HEK293 (cell line): ENCODE results near the gene MEX3A.

ENCODE experiments used
- CTCF ChIA-PET: fragments of 350-600 bp; formaldehyde crosslinking; extraction: SDS; loops from one replicate; lab custom pipeline; 2021; ENCODE audit warnings: antibody characterized with exemption; lab: Yijun Ruan, JAX
- POLR2A ChIA-PET: fragments of 300-600 bp; formaldehyde crosslinking; extraction: SDS; loops from one replicate; lab custom pipeline; 2020; ENCODE audit warnings: antibody characterized with exemption, inconsistent platforms; lab: Yijun Ruan, JAX
- H3K27ac ChIP-seq: fragments of 200-500 bp; sonication (Bioruptor generic); 2 replicates; pipeline ENCODE4 v1.5.1; 2014; ENCODE audit warnings: low read depth, low read length, control low read depth, inconsistent platforms; ENCODE audit errors: extremely low read depth
- H3K36me3 ChIP-seq, 2 experiments: fragments of 200-500 bp in 1 of 2; sonication (Bioruptor generic) in 1 of 2; 1 replicate in 1 of 2; 2 replicates in 1 of 2; pipeline ENCODE4 v1.5.1; 2014 to 2017; ENCODE audit warnings: inconsistent platforms in 2 of 2, low read length in 2 of 2; ENCODE audit not compliant: control insufficient read depth in 2 of 2, insufficient read depth in 1 of 2
- H3K4me1 ChIP-seq: fragments of 200-500 bp; sonication (Bioruptor generic); 2 replicates; pipeline ENCODE4 v1.5.1; 2014; ENCODE audit warnings: mild to moderate bottlenecking, low read length, inconsistent platforms; ENCODE audit not compliant: control insufficient read depth, insufficient read depth
- H3K4me3 ChIP-seq: 2 replicates; pipeline ENCODE4 v1.5.1; 2011; ENCODE audit warnings: low read depth, mild to moderate bottlenecking, control low read depth, low read length, moderate library complexity
- H3K9me3 ChIP-seq: fragments of 200-500 bp; sonication (Bioruptor generic); 2 replicates; pipeline ENCODE4 v1.5.1; 2014; ENCODE audit warnings: low read depth, low read length, inconsistent platforms; ENCODE audit not compliant: control insufficient read depth, insufficient read depth
- IKZF3 ChIP-seq: fragments of 450-650 bp; IDR thresholded peaks from 2 replicates; pipeline ENCODE4 v1.5.0; 2018; ENCODE audit warnings: missing biosample characterization, mild to moderate bottlenecking, missing genetic modification characterization, moderate library complexity
- INSM2 ChIP-seq: fragments of 450-650 bp; formaldehyde crosslinking; IDR thresholded peaks from 2 replicates; pipeline ENCODE4 v1.5.1; 2016; ENCODE audit warnings: missing biosample characterization, missing genetic modification characterization
- OVOL3 ChIP-seq: fragments of 450-650 bp; formaldehyde crosslinking; IDR thresholded peaks from 2 replicates; pipeline ENCODE4 v1.5.1; 2016; ENCODE audit warnings: missing biosample characterization, missing genetic modification characterization
- PRDM1 ChIP-seq: fragments of 450-650 bp; formaldehyde crosslinking; IDR thresholded peaks from 2 replicates; pipeline ENCODE4; 2016; ENCODE audit warnings: missing biosample characterization, missing genetic modification characterization
- PRDM10 ChIP-seq: fragments of 450-650 bp; formaldehyde crosslinking; IDR thresholded peaks from 2 replicates; pipeline ENCODE4 v1.5.1; 2016; ENCODE audit warnings: missing biosample characterization, missing genetic modification characterization
- WT1 ChIP-seq: fragments of 450-650 bp; formaldehyde crosslinking; IDR thresholded peaks from 2 replicates; pipeline ENCODE4 v1.5.1; 2016; ENCODE audit warnings: missing biosample characterization, missing genetic modification characterization
- ZNF133 ChIP-seq: fragments of 450-650 bp; formaldehyde crosslinking; IDR thresholded peaks from 2 replicates; pipeline ENCODE4 v1.5.1; 2016; ENCODE audit warnings: missing biosample characterization, missing genetic modification characterization
- ZNF202 ChIP-seq: fragments of 450-650 bp; formaldehyde crosslinking; IDR thresholded peaks from 2 replicates; pipeline ENCODE4 v1.5.1; 2016; ENCODE audit warnings: missing biosample characterization, missing genetic modification characterization, borderline replicate concordance
- ZNF274 ChIP-seq, 2 experiments: fragments of 200-500 bp in 1 of 2; fragments of 450-650 bp in 1 of 2; sonication (Bioruptor generic) in 1 of 2; formaldehyde crosslinking in 1 of 2; IDR thresholded peaks; 2 replicates each; pipeline versions ENCODE4 v1.5.1 to v1.6.1; 2014 to 2016; ENCODE audit warnings: borderline replicate concordance in 1 of 2, inconsistent platforms in 1 of 2, low read length in 1 of 2, missing biosample characterization in 1 of 2, missing genetic modification characterization in 1 of 2
- ZNF324 ChIP-seq: fragments of 450-650 bp; formaldehyde crosslinking; IDR thresholded peaks from 2 replicates; pipeline ENCODE4 v1.5.1; 2016; ENCODE audit warnings: missing biosample characterization, missing genetic modification characterization
- ZNF544 ChIP-seq: fragments of 450-650 bp; formaldehyde crosslinking; IDR thresholded peaks from 2 replicates; pipeline ENCODE4 v1.5.0; 2017; ENCODE audit warnings: missing biosample characterization, missing genetic modification characterization
- ZNF555 ChIP-seq: fragments of 450-650 bp; formaldehyde crosslinking; conservative IDR thresholded peaks from 2 replicates; pipeline ENCODE4 v1.5.1; 2017; ENCODE audit warnings: missing biosample characterization, mild to moderate bottlenecking, missing genetic modification characterization, inconsistent platforms
- ZNF560 ChIP-seq: fragments of 450-650 bp; formaldehyde crosslinking; IDR thresholded peaks from 2 replicates; pipeline ENCODE4 v1.5.1; 2017; ENCODE audit warnings: missing biosample characterization, missing genetic modification characterization, borderline replicate concordance
- ZNF654 ChIP-seq: fragments of 450-650 bp; formaldehyde crosslinking; IDR thresholded peaks from 2 replicates; pipeline ENCODE4 v1.5.1; 2016; ENCODE audit warnings: low read depth, missing biosample characterization, missing genetic modification characterization
- ZNF701 ChIP-seq: fragments of 450-650 bp; formaldehyde crosslinking; IDR thresholded peaks from 2 replicates; pipeline ENCODE4 v1.5.1; 2016; ENCODE audit warnings: missing biosample characterization, missing genetic modification characterization
- ZNF768 ChIP-seq: fragments of 450-650 bp; formaldehyde crosslinking; IDR thresholded peaks from 2 replicates; pipeline ENCODE4 v1.5.1; 2018; ENCODE audit warnings: missing biosample characterization, mild to moderate bottlenecking, missing genetic modification characterization
- ZSCAN30 ChIP-seq: fragments of 450-650 bp; IDR thresholded peaks from 2 replicates; pipeline ENCODE4 v1.5.1; 2018; ENCODE audit warnings: missing biosample characterization, mild to moderate bottlenecking, missing genetic modification characterization, moderate library complexity
- TF ChIP-seq, protein P1 (sequence below): fragments of 450-650 bp; formaldehyde crosslinking; IDR thresholded peaks from 2 replicates; pipeline ENCODE4 v1.5.1; 2016; ENCODE audit warnings: missing biosample characterization, missing genetic modification characterization
- TF ChIP-seq, protein P2 (sequence below): fragments of 450-650 bp; formaldehyde crosslinking; IDR thresholded peaks from 2 replicates; pipeline ENCODE4 v1.5.1; 2016; ENCODE audit warnings: missing biosample characterization, missing genetic modification characterization

MEX3A gene

GRCh38 chr1:156096640-156097391 lies 14.6 kb upstream of the MEX3A start (continued):
- TF ChIP-seq INSM2 (tag by site-specific recombination) = no peak
- no peak for TF ChIP-seq ZNF555
- TF ChIP-seq PRDM10 (tag by site-specific recombination) = peak; percentile 57; the same call in 1 of the 2 replicates
- TF ChIP-seq ZNF701 (tag by site-specific recombination) = no peak
- peak; percentile 59; the same call in 1 of the 2 replicates for TF ChIP-seq IKZF3 (tag by site-specific recombination)
- no peak for TF ChIP-seq ZNF274 (IDR thresholded peaks at IDR 0.05; ENCODE audit: low read length)
- TF ChIP-seq ZNF274 (tag by site-specific recombination; IDR thresholded peaks at IDR 0.05; ENCODE audit: borderline replicate concordance) = no peak
- TF ChIP-seq, protein P1, sequence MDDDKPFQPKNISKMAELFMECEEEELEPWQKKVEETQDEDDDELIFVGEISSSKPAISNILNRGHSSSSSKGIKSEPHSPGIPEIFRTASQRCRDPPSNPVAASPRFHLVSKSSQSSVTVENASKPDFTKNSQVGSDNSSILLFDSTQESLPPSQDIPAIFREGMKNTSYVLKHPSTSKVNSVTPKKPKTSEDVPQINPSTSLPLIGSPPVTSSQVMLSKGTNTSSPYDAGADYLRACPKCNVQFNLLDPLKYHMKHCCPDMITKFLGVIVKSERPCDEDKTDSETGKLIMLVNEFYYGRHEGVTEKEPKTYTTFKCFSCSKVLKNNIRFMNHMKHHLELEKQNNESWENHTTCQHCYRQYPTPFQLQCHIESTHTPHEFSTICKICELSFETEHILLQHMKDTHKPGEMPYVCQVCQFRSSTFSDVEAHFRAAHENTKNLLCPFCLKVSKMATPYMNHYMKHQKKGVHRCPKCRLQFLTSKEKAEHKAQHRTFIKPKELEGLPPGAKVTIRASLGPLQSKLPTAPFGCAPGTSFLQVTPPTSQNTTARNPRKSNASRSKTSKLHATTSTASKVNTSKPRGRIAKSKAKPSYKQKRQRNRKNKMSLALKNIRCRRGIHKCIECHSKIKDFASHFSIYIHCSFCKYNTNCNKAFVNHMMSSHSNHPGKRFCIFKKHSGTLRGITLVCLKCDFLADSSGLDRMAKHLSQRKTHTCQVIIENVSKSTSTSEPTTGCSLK (tag by site-specific recombination) = no peak
- TF ChIP-seq, protein P2, sequence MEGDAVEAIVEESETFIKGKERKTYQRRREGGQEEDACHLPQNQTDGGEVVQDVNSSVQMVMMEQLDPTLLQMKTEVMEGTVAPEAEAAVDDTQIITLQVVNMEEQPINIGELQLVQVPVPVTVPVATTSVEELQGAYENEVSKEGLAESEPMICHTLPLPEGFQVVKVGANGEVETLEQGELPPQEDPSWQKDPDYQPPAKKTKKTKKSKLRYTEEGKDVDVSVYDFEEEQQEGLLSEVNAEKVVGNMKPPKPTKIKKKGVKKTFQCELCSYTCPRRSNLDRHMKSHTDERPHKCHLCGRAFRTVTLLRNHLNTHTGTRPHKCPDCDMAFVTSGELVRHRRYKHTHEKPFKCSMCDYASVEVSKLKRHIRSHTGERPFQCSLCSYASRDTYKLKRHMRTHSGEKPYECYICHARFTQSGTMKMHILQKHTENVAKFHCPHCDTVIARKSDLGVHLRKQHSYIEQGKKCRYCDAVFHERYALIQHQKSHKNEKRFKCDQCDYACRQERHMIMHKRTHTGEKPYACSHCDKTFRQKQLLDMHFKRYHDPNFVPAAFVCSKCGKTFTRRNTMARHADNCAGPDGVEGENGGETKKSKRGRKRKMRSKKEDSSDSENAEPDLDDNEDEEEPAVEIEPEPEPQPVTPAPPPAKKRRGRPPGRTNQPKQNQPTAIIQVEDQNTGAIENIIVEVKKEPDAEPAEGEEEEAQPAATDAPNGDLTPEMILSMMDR = peak; percentile 93
- TF ChIP-seq ZSCAN30 (tag by site-specific recombination) = peak; percentile 40; the same call in 1 of the 2 replicates
- TF ChIP-seq ZNF324 = no peak
- TF ChIP-seq ZNF560 (tag by site-specific recombination) = no peak
- peak; percentile 72; the same call in 1 of the 2 replicates for TF ChIP-seq ZNF654 (tag by site-specific recombination)

GRCh38 chr1:156095906-156096508 lies 13.7 kb upstream of the MEX3A start:
- POLR2A ChIA-PET = interaction anchor here (1.0 to 2.6 kb wide), 4 partner anchors 10 to 117 kb away, joined by 3 to 16 read pairs (median 8); partner anchors contain the start of genes LMNA and PMF1
- TF ChIP-seq WT1 (tag by site-specific recombination) = no peak
- TF ChIP-seq PRDM1 = 0 out of 2 replicates have a peak, but pooled peaks have one; percentile 15
- no peak for TF ChIP-seq ZNF202 (tag by site-specific recombination)
- TF ChIP-seq ZNF768 = no peak
- TF ChIP-seq ZNF544 (tag by site-specific recombination) = no peak
- no peak for TF ChIP-seq ZNF133 (tag by site-specific recombination)
- no peak for TF ChIP-seq OVOL3
- TF ChIP-seq, all 188 proteins: peak for 1
- Histone ChIP-seq H3K36me3 (peaks cover 0 to 4% of the 10 kb centered on the region in 2 experiments; a peak in 2 of 3 replicates), H3K27ac (no peak overlapping the region), H3K4me3 (no peak overlapping the region), H3K4me1 (no peaks in the 10 kb centered on the region), H3K9me3 (no peaks in the 10 kb centered on the region)
- CTCF ChIA-PET = interaction anchor here (0.6 to 22.5 kb wide), 20 partner anchors 9 to 742 kb away, joined by 3 to 1029 read pairs (median 5); partner anchors contain the start of gene LMNA
